Prostate gland (tissue), 2 donors: ENCODE results near the gene DHX35. TPM values are rescaled to one million over a fixed set of nuclear protein-coding genes. Genes with fewer than 3 reads are reported as not detected.

Experiments
- DNase-seq: peaks from one replicate; pipeline ENCODE4 v3.0.0-alpha.2; 2019; ENCODE audit warnings: low spot score
- H3K27ac ChIP-seq, 2 donors: fragments of 200-600 bp; sonication (generic); 2 replicates each; pipeline ENCODE4 v1.5.1; 2017 to 2019
- H3K27me3 ChIP-seq: fragments of 200-600 bp; sonication (generic); replicated peaks from 2 replicates; pipeline ENCODE4 v1.5.1; 2019; ENCODE audit not compliant: insufficient read depth
- H3K36me3 ChIP-seq, 2 donors: fragments of 200-600 bp; sonication (generic); 1 replicate in 1 of 2; 2 replicates in 1 of 2; pipeline versions ENCODE4 v1.5.1 to v1.8.1; 2017 to 2019
- H3K4me1 ChIP-seq: fragments of 200-600 bp; sonication (generic); replicated peaks from 2 replicates; pipeline ENCODE4 v1.5.1; 2019
- H3K4me3 ChIP-seq, 2 donors: fragments of 200-600 bp; sonication (generic); 2 replicates each; pipeline ENCODE4 v1.5.1; 2017 to 2019
- H3K9me3 ChIP-seq: fragments of 200-600 bp; sonication (generic); 2 replicates; pipeline ENCODE4 v1.5.1; 2017
- POLR2A ChIP-seq: fragments of 450-650 bp; IDR thresholded peaks from one replicate; pipeline ENCODE4 v1.6.1; 2016; ENCODE audit warnings: antibody characterized with exemption, mild to moderate bottlenecking
- POLR2AphosphoS5 ChIP-seq: sonication (generic); formaldehyde crosslinking; IDR thresholded peaks from one replicate; pipeline ENCODE4 v1.6.1; 2017; ENCODE audit warnings: antibody characterized with exemption
- WGBS: methylation state at CpG from one replicate; pipeline ENCODE4 v1.1.5; 2018; 5-methylcytosine and 5-hydroxymethylcytosine counted together
- intact Hi-C: fragments of 100-400 bp; cut with DNase I; formaldehyde crosslinking; loops from one replicate; pipeline ENCODE4 v1.14.2; 2022
- total RNA-seq, 2 donors: library from RNA; depleted of rRNA; stranded (reverse); fragments of >200 nt; gene quantifications; one replicate each; pipeline ENCODE4 v1.1.0, GENCODE V29; 2016
- TF ChIP-seq, protein P1 (sequence below), 4 experiments: fragments of 200-600 bp in 2 of 4; fragments of 450-650 bp in 2 of 4; sonication (generic) in 2 of 4; IDR thresholded peaks; 1 replicate in 3 of 4; 2 replicates in 1 of 4; pipeline ENCODE4 v1.5.1; 2016 to 2019; ENCODE audit warnings: antibody characterized with exemption in 4 of 4, mild to moderate bottlenecking in 2 of 4, moderate library complexity in 2 of 4

DHX35 gene
- total RNA-seq, 2 donors from 2014 or later = 12.8 to 15.6 TPM

DNA sequence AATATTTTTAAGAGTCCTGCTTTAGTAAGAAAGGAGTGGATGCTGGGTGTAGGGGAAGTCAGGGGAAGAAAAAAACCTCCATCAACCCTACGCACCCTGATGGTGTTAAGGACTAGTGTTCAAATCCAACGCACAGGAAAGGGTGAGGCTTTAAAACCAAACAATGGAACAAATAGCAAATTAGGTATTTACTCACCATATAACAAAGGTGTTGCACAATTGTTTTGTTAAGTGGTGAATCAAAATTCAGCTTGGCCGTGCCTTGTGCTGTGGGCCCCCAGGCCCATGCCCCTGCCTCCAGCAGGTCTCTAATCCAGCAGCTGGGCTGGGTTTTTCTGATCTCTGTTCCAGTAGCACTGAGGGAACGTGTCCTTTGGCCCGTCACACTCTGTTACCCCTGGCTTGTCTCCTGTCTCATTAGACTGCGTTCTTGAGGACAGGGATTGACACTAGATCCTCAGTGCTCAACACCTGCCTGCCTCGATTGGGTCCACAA is 24.1 kb upstream of the DHX35 start:
- H3K27me3 ChIP-seq = no peaks in the 10 kb centered on the region
- DNase-seq = no peak
- no peak overlapping the region for H3K4me3 ChIP-seq
- 85% methylated on average over 7 of the region's 7 CpGs for WGBS
- no peaks in the 10 kb centered on the region for H3K4me1 ChIP-seq
- intact Hi-C loops = no loop called here
- TF ChIP-seq, protein P1, sequence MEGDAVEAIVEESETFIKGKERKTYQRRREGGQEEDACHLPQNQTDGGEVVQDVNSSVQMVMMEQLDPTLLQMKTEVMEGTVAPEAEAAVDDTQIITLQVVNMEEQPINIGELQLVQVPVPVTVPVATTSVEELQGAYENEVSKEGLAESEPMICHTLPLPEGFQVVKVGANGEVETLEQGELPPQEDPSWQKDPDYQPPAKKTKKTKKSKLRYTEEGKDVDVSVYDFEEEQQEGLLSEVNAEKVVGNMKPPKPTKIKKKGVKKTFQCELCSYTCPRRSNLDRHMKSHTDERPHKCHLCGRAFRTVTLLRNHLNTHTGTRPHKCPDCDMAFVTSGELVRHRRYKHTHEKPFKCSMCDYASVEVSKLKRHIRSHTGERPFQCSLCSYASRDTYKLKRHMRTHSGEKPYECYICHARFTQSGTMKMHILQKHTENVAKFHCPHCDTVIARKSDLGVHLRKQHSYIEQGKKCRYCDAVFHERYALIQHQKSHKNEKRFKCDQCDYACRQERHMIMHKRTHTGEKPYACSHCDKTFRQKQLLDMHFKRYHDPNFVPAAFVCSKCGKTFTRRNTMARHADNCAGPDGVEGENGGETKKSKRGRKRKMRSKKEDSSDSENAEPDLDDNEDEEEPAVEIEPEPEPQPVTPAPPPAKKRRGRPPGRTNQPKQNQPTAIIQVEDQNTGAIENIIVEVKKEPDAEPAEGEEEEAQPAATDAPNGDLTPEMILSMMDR (IDR thresholded peaks at IDR 0.05) = no peak
- TF ChIP-seq POLR2A = no peak
- H3K27ac ChIP-seq = no peak overlapping the region
- no peaks in the 10 kb centered on the region for H3K9me3 ChIP-seq
- no peaks in the 10 kb centered on the region for H3K36me3 ChIP-seq

DNA sequence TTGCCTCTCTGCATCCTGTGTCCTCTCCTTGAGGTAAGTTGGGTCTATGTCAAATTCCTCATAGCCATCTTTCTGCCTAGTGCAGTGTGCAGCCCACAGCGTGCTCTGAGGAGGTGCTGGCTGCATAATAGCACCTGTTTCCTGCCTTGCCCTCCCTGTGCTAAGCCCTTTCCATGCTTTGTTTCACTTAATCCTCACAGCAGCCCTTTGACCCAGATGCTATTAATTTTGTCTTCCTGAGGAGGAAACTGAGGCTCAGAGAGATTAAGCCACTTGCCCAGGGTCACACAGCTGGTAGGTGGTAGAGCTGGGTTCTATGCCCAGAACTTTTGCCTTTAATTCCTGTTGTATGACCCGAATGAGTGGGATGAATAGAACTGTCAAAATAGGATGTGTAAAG is 22.5 kb upstream of the DHX35 start:
- no peaks in the 10 kb centered on the region for H3K27me3 ChIP-seq

DNA sequence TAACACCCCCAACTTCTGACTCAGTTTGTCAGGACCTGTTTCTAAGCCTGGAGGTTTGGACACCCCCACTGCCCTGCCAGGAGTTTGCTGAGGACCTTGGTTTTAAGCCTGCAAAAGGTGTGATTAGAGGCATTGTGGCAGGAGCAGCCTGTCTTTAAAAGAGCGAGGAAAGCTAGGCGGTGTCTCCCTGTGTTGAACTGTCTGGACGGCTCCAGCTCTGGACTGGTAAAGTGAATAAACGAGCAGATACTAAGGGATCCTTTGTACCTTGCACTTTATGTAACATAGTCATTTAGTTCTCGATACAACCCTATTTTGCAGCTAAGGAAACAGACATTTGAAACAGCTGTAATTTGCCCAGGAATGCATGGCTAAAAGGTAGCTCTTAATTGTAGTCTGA is 21.5 kb upstream of the DHX35 start:
- DNase-seq = no peak
- Histone ChIP-seq H3K9me3 (no peaks in the 10 kb centered on the region), H3K4me1 (no peaks in the 10 kb centered on the region), H3K27me3 (no peaks in the 10 kb centered on the region), H3K27ac (no peak overlapping the region), H3K4me3 (no peak overlapping the region), H3K36me3 (no peaks in the 10 kb centered on the region)
- 91% methylated on average over 5 of the region's 5 CpGs for WGBS
- TF ChIP-seq POLR2A (no peak), POLR2AphosphoS5 (no peak)
- TF ChIP-seq, protein P1 (IDR thresholded peaks at IDR 0.05) = no peak
- intact Hi-C loops = no loop called here

More for the DNA sequence above, 22.5 kb upstream of the DHX35 start:
- Histone ChIP-seq H3K4me3 (no peak overlapping the region), H3K9me3 (no peaks in the 10 kb centered on the region), H3K27ac (no peak overlapping the region), H3K4me1 (no peaks in the 10 kb centered on the region), H3K36me3 (no peaks in the 10 kb centered on the region)
- 87% methylated on average over 2 of the region's 2 CpGs for WGBS
- TF ChIP-seq POLR2A (no peak), POLR2AphosphoS5 (no peak)
- TF ChIP-seq, protein P1 (IDR thresholded peaks at IDR 0.05) = no peak
- intact Hi-C loops = no loop called here
- no peak for DNase-seq

DNA sequence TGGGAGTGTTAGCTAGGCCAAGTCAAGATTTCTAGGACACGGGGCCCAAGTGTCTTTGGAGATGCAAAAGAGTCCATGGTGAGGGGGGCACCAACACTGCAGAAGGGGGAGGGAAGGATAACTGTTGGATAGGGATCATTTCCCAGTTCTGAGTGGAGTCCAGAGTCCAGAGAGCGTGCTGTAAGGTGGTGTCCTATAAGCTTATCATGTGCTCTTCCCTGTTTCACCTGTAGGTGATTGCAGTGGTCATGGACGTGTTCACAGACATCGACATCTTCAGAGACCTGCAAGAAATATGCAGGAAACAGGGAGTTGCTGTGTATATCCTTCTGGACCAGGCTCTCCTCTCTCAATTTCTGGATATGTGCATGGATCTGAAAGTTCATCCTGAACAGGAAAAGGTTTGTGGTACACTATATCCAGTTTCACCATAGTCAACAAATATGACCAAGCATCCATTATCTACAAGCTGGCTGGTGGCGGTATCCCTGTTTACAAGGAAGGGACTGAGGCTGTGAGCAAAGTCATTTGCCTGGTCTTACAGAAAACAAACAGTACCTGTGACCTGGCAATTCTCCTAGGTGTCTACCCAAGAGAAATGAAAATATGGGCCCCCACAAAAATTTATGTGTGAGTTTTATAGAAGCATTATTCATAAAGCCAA is 20.3 kb upstream of the DHX35 start:
- TF ChIP-seq POLR2AphosphoS5 (no peak), POLR2A (no peak)
- TF ChIP-seq, protein P1 (IDR thresholded peaks at IDR 0.05) = no peak
- DNase-seq = no peak
- H3K27ac ChIP-seq = no peak overlapping the region
- no peak overlapping the region for H3K4me3 ChIP-seq
- no peaks in the 10 kb centered on the region for H3K36me3 ChIP-seq
- H3K4me1 ChIP-seq = no peaks in the 10 kb centered on the region
- intact Hi-C loops = no loop called here
- WGBS = 93% methylated on average over 5 of the region's 5 CpGs
- H3K27me3 ChIP-seq = no peaks in the 10 kb centered on the region
- no peaks in the 10 kb centered on the region for H3K9me3 ChIP-seq

DNA sequence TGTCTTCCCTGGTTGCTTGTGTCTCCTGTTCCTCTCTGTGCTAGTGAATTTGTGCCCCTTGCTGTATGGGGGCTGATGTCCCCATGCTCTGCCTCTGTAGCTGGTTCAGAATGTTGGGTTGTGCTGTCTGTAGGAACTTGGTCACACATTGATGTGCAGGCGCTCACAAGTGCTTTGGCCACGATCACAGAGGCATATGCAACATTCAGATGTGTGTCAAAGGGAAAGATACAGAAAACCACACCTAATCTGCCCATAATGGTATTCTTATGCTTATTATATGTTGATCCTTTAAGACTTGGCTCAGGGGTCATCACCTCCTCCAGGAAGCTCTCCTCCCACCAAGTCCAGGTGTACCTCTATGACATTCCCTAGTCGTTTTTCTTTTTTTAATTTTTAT is 17.1 kb upstream of the DHX35 start:
- Histone ChIP-seq H3K4me1 (no peaks in the 10 kb centered on the region), H3K27me3 (no peaks in the 10 kb centered on the region), H3K27ac (no peak overlapping the region), H3K9me3 (no peaks in the 10 kb centered on the region), H3K4me3 (no peak overlapping the region), H3K36me3 (no peaks in the 10 kb centered on the region)
- WGBS = 81% methylated on average over 3 of the region's 3 CpGs
- intact Hi-C loops = no loop called here
- no peak for DNase-seq
- TF ChIP-seq, protein P1 (IDR thresholded peaks at IDR 0.05) = no peak
- no peak for TF ChIP-seq POLR2A
- TF ChIP-seq POLR2AphosphoS5 = no peak
